Endometrial microvascular endothelial cells (primary cell): ENCODE results near the gene PUS7L. TPM values are rescaled to one million over a fixed set of nuclear protein-coding genes. Genes with fewer than 3 reads are reported as not detected.
"Not testable (repeated sequence)": the region's sequence is repeated elsewhere in the genome, so short reads cannot be mapped to it uniquely, and the experiment has no call there.

Source experiments
- in situ Hi-C: cut with HindIII; loops from 2 replicates; pipeline ENCODE4 v1.10.0; 2017; ENCODE audit warnings: low sequenced_read_pairs, low pct_unique_long_range_greater_than_20kb; ENCODE audit errors: inconsistent ontology term
- total RNA-seq: library from RNA; depleted of rRNA; stranded (reverse); fragments of >200 nt; gene quantifications from one replicate; pipeline ENCODE4 v1.2.3, GENCODE V29; 2015; ENCODE audit errors: inconsistent ontology term

Gene PUS7L
- total RNA-seq, 1 donor from 2014 or later, result 8.2 TPM

DNA sequence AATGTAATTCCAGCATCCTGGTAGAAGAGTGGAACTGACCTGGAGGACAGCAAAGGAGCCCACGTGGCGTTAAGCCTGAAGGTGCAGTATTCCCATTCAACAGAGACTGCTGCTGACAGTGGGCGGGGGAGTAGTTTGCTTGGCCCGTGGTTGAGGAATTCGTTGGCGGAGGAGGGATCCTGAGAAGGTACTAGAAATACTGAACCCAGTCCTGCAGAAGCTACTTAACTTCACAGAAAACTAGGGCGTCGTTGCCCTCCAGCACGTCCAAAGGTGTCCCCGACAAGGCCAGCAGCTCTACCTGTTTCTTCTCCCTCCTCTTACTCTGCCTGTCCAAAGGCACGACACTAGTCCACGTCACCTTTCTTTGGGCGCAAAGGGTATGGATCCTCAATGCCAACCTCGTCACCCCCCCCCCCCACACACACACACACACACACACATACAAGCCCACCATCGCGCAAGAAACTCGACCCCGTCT, 303 bp downstream of the PUS7L start:
- in situ Hi-C loops, result no loop called here

DNA sequence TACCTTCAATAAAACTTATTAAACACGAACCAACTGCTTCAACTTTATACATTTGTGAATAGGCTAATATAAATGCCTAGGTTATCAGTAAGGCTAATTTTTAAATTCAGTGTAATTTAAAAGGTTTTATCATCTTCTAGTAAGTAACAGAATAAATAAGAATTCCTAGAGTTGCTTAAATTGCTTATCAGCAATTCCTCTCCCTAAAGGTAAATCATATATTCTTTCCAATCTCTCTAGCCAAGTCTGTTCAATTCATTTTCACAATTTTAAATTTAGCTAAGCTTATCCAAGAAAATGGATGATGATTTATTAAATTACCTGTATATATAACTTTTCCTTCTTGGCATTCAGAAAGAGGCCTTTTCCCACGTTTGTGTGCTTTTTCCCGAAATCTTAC, 4.6 kb downstream of the PUS7L start:
- in situ Hi-C loops, result no loop called here

- in situ Hi-C loops, result not testable (repeated sequence)
Measured at GRCh38 chr12:43751360-43751759, 7.2 kb downstream of the PUS7L start.

GRCh38 chr12:43750814-43751213, 7.8 kb downstream of the PUS7L start:
- in situ Hi-C loops, result no loop called here

DNA sequence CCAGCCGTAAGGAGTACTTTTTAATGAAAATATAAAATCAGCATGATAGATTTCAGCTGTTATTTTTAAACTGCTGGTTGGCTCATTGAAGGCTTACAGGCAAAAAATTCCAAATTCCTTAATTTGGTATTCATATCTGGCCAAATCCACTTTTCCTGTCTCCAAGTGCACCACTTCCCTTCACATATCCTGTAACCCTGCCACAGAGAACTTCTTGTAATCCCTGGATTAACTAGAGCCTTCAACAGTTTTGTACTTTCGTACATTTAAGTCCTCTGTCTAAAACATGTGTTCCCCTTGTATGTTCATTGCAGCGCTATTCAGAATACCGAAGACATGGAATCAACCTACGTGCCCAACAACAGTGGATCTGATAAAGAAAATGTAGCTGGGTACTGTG, 9.6 kb downstream of the PUS7L start:
- in situ Hi-C loops, result no loop called here

DNA sequence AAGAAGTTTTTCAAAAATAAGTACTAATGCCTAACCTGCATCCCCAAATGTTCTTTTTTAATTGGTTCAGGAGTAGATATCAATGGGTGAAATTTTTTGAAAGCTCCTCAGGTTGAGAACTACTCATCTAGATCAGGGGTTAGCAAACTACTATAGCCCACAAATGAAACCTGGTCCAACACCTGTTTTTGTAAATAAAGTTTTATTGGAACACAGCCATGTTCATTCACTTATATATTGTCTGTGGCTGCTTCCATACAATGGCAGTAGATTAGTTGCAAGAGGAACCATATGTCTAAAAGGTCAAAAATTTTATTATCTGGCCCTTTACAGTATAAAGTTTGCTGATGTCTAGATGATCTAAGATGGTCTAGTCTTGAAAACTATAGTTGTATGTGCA, 13.8 kb downstream of the PUS7L start:
- in situ Hi-C loops, result no loop called here

- in situ Hi-C loops, result no loop called here
Measured at GRCh38 chr12:43742106-43742505, 16.5 kb downstream of the PUS7L start.

DNA sequence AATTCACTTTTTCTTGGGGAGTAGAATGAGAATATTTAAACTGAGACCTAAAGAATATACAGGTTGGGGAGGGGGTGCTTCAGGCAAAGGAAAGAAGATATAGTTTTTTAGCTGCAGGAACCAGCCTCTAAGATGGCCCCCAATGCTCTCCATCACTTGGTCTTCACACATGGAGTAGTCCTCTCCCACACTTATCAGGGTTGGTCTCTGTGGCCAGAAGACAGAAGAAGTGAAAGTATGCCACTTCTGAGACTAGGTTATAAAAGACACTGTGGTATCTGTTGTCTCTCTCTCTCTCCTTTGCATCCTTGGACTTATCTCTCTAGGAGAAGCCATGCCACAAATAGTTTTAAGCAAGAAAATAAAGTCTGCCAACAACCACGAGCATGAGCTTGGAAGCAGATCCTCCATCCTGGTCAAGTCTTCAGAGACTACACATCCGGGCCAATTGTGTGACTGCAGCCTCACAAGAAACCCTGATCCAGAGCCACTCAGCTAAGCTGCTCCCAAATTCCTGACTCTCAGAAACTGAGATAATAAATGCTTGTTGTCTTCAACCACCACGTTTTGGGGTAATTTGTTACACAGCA, 18.0 kb downstream of the PUS7L start:
- in situ Hi-C loops, result no loop called here

GRCh38 chr12:43737646-43738045, 20.9 kb downstream of the PUS7L start:
- in situ Hi-C loops, result no loop called here

DNA sequence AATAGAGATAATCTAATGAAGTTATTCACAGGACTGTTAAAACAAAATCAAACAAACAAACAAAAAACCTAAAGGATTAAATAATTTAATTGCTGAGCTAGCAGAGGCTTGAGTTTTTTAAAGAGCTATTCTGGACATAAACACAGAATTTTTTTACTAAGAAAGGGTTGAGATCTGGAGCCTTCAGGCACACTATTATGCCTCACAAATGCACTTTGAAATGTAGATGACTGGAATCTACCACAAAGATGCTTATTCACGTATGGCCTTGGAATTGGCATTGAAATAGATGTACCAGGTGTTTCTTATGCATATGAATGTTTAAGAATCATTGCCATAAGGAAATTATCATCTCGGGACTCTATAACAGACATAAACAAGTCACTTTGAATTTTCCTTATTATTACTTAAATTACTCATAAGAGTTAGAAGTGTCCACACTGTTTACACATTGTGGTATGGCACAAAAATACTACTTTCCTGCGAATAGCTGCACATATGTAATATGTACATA, 21.6 kb downstream of the PUS7L start:
- in situ Hi-C loops, result no loop called here

DNA sequence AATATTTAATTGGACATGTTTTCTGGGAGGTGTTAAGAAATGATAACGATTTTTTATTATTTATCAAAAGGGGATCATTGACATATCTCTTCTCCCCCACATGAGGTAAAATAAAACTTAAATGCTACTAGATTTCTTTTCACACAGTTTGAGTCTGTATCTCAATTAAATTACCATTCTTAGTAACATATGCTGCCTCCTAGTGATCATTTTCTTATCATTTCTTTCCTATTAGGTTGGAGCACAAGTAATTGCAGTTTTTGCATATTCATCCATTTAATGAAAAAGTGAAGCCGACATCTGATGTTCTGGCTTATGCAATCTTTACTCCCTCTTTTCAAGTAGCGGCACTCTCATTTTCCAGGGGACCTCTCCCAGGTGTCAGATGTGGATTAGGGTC, 24.9 kb downstream of the PUS7L start:
- in situ Hi-C loops, result no loop called here

DNA sequence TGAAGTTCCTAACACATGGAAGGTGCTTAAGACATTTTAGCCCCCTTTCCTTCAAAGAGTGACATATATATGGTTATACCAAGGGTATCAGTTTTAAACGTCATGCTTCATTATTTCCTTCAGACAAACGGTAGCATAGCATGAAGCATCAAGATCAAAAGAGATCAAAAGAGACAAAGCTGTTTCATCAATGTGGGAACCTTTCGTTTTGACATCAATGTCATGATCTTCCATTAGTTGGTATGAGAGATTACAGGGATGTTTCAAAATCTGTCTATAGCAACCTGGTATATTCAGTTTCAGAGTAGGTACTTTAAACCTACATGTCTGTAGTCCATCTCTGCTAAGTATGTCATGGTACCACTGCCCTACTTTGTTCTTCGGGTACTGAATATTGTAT, 28.3 kb downstream of the PUS7L start:
- in situ Hi-C loops, result no loop called here

GRCh38 chr12:43728698-43729097, 29.9 kb downstream of the PUS7L start:
- in situ Hi-C loops, result no loop called here

DNA sequence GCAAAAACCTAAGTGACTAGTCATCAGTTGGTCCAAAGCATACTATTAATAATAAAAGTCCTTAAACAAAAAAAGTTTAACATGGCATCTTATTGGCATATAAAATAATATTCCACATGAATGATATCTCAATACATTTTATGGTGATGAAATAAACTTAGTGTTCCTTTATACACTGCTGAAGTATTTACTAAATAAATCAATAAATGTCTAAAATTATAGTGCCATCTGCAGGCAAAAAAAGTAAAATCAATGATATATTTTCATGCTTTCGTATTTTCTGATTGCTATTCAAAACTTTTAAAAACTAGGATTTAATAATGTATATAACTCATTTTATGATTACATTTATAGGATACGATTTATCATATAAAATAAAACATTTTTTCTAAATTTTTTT, 30.5 kb downstream of the PUS7L start:
- in situ Hi-C loops, result no loop called here

GRCh38 chr12:43723134-43723533, 35.5 kb downstream of the PUS7L start:
- in situ Hi-C loops, result no loop called here

GRCh38 chr12:43722621-43723020, 36.0 kb downstream of the PUS7L start:
- in situ Hi-C loops, result no loop called here

- in situ Hi-C loops, result no loop called here
Measured at GRCh38 chr12:43711348-43711747, 47.2 kb downstream of the PUS7L start.

DNA sequence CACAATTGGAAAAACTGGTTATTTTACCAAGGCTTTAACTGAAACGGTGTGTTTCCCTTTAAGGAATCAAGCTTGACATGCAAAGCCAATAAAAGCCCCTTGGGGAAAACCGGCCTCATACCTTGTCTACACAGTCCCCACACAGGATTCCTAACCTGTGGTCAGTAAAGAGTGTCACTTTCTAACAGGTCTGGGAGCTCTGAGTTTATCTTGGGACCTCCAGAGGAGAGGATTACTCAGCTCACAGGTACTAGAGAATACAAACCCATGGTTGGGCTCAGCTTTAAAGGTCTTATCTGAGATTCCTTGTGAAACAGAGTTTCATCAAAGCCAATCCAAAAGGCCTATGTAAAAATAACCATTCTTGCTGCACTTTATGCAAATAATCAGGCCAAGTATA, 54.8 kb downstream of the PUS7L start:
- in situ Hi-C loops, result not testable (repeated sequence)

DNA sequence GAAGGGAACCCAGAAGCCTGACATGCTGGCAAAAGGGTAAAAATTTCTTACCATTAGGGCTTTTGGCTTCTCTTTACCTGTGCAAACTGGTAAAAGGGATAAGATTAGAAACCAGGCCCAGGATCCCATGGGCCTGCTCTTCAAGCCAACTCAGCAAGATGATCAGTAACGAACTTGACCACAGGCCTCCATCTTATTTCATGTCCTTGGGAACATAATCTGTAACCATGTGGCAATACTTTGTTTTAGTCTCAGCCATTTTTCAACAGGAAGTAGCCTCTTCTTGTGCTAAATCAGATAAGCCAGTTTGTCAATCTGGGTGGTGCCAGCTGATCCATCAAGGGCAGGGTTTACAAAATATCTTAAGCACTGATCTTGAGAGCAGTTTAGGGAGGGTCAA, 57.4 kb downstream of the PUS7L start:
- in situ Hi-C loops, result not testable (repeated sequence)

DNA sequence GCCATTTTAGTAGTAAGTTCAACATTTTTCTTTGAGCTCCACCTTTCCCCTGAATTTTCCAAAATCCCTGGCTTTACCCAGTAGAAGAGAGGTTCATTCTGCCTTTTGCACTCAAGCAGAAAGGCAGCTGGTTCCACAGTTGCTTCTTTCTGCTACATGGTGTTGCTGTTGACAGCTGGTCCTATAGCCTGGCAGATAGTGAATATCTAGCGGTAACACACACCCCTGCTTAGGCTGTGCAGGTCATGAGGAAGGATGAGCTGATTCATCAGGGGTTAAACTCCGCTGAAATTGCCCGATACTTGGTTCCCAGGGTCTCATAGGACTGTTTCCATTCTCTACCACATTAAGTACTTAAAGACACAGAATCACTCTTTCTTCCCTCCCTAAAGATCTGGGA, 62.4 kb downstream of the PUS7L start:
- in situ Hi-C loops, result no loop called here

- in situ Hi-C loops, result no loop called here
Measured at GRCh38 chr12:43694879-43695278, 63.7 kb downstream of the PUS7L start.
